ENCODE measurements around the gene CDK17.
"Not testable (repeated sequence)": the region's sequence is repeated elsewhere in the genome, so short reads cannot be mapped to it uniquely, and the experiment has no call there.

- not testable (repeated sequence) for TF ChIP-seq CTCF, POLR2A (IDR thresholded peaks at IDR 0.05)
These were observed 84.3 kb downstream of the CDK17 start for GRCh38 chr12:96315741-96316481.
